Keratinocyte (primary cell): ENCODE results near the gene TBC1D19. TPM values are rescaled to one million over a fixed set of nuclear protein-coding genes. Genes with fewer than 3 reads are reported as not detected.

Experiments used
- DNase-seq: peaks from one replicate; pipeline ENCODE4 v3.0.0-alpha.2; 2011; ENCODE audit warnings: low read depth, missing footprints, low spot score
- FAIRE-seq: peaks from 2 replicates; lab custom pipeline; 2011; peaks lifted over from hg19 to GRCh38; lab: Jason Lieb, UNC
- H2AFZ ChIP-seq: 2 replicates; pipeline ENCODE4 v1.6.0; 2012; ENCODE audit warnings: low read length, control low read depth, inconsistent platforms; ENCODE audit not compliant: control insufficient read depth
- H3K27ac ChIP-seq: 2 replicates; pipeline ENCODE4 v1.5.1; 2011; ENCODE audit warnings: low read length; ENCODE audit not compliant: control insufficient read depth, insufficient read depth
- H3K27me3 ChIP-seq: 3 replicates; pipeline ENCODE4 v1.6.0; 2011; ENCODE audit warnings: low read length; ENCODE audit not compliant: control insufficient read depth, insufficient read depth; ENCODE audit errors: extremely low read depth
- H3K36me3 ChIP-seq, 2 experiments: 2 replicates in 1 of 2; 3 replicates in 1 of 2; pipeline ENCODE4 v1.5.1; 2011; ENCODE audit warnings: low read length in 2 of 2, mild to moderate bottlenecking in 1 of 2; ENCODE audit not compliant: control insufficient read depth in 2 of 2, insufficient read depth in 2 of 2; ENCODE audit errors: extremely low read depth in 1 of 2
- H3K4me1 ChIP-seq: 3 replicates; pipeline ENCODE4 v1.5.1; 2011; ENCODE audit warnings: low read length; ENCODE audit not compliant: control insufficient read depth, insufficient read depth; ENCODE audit errors: extremely low read depth
- H3K4me2 ChIP-seq: 3 replicates; pipeline ENCODE4 v1.6.0; 2011; ENCODE audit warnings: low read depth, low read length; ENCODE audit not compliant: control insufficient read depth, insufficient read depth; ENCODE audit errors: extremely low read depth
- H3K4me3 ChIP-seq, 3 experiments: fragments of 200-600 bp in 1 of 3; sonication (generic) in 1 of 3; 2 replicates in 2 of 3; 3 replicates in 1 of 3; pipeline ENCODE4 v1.5.1; 2011 to 2016; ENCODE audit warnings: low read length in 3 of 3, mild to moderate bottlenecking in 3 of 3, control low read depth in 2 of 3, inconsistent platforms in 1 of 3, low read depth in 1 of 3, mixed read lengths in 1 of 3, mixed run types in 1 of 3, moderate library complexity in 1 of 3; ENCODE audit not compliant: control insufficient read depth in 2 of 3, insufficient read depth in 2 of 3; ENCODE audit errors: extremely low read depth in 1 of 3
- H3K79me2 ChIP-seq: 2 replicates; pipeline ENCODE4 v1.6.0; 2012; ENCODE audit warnings: low read length; ENCODE audit not compliant: control insufficient read depth, insufficient read depth
- H3K9ac ChIP-seq: 3 replicates; pipeline ENCODE4 v1.6.0; 2011; ENCODE audit warnings: low read length; ENCODE audit not compliant: control insufficient read depth, insufficient read depth; ENCODE audit errors: extremely low read depth
- H3K9me1 ChIP-seq: 3 replicates; pipeline ENCODE4 v1.6.0; 2011; ENCODE audit warnings: low read length; ENCODE audit not compliant: control insufficient read depth, insufficient read depth; ENCODE audit errors: extremely low read depth
- H3K9me3 ChIP-seq: 2 replicates; pipeline ENCODE4 v1.5.1; 2012; ENCODE audit warnings: low read depth, low read length; ENCODE audit not compliant: control insufficient read depth
- H4K20me1 ChIP-seq: 3 replicates; pipeline ENCODE4 v1.6.0; 2011; ENCODE audit warnings: low read length; ENCODE audit not compliant: control insufficient read depth, insufficient read depth; ENCODE audit errors: extremely low read depth
- EZH2 ChIP-seq: IDR thresholded peaks from one replicate; pipeline ENCODE4 v1.6.1; 2012; ENCODE audit warnings: inconsistent platforms, mild to moderate bottlenecking, low read length, moderate library complexity
- dilution Hi-C: fragments of 300-500 bp; cut with MboI; formaldehyde crosslinking; loops from one replicate; pipeline ENCODE4 v1.7.0; 2020; ENCODE audit warnings: low sequenced_read_pairs; ENCODE audit not compliant: extremely low pct_ligation_motif_present
- polyA plus RNA-seq, 5 experiments: library from polyadenylated mRNA; depleted of rRNA in 3 of 5; stranded (reverse) in 3 of 5; stranded (forward) in 1 of 5; unstranded in 1 of 5; fragments of >200 nt; gene quantifications; 1 replicate in 1 of 5; 2 replicates in 3 of 5; 3 replicates in 1 of 5; pipeline versions ENCODE4 v1.2.1 to v1.2.3, GENCODE V29; 2011 to 2012; ENCODE audit warnings: missing spikeins in 2 of 5, low read depth in 1 of 5, low replicate concordance in 1 of 5
- TF ChIP-seq, protein P1 (sequence below), 3 experiments: IDR thresholded peaks in 1 of 3; conservative IDR thresholded peaks in 1 of 3; optimal IDR thresholded peaks in 1 of 3; 2 replicates in 2 of 3; 3 replicates in 1 of 3; pipeline versions ENCODE3 to v1.5.1; 2011; ENCODE audit warnings: low read length in 3 of 3, mild to moderate bottlenecking in 3 of 3, moderate library complexity in 2 of 3, control low read depth in 1 of 3, inconsistent platforms in 1 of 3; ENCODE audit not compliant: insufficient read depth in 2 of 3; ENCODE audit errors: extremely low read depth in 1 of 3

The TBC1D19 gene
- polyA plus RNA-seq, 1 donor (not counting 4 experiments of a cell fraction or from before 2014, with no cell fraction given) = 11.3 TPM

DNA sequence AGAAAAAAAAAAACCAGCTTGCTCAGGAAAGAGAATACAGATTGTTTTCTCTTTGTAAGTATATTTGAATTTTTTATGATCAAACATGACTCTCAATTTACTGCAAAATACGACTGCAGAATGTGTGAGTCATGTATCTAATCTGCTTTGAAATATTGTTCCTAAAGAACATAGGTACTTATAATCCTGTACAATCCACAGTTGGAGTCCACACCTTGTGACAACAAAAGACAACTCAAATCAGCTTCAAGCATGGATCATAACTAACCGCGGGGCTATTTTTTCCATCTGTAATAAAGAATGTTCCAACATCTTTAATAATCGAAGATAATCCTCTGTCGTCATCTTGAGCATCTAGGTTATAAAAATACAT is 198.9 kb downstream of the TBC1D19 start:
- Histone ChIP-seq H3K9me3 (no peaks in the 10 kb centered on the region), H3K36me3 (no peaks in the 10 kb centered on the region), H3K4me2 (no peak overlapping the region), H3K9ac (no peak overlapping the region), H3K9me1 (peaks cover 6% of the 10 kb centered on the region), H3K79me2 (no peaks in the 10 kb centered on the region), H3K4me1 (peaks cover 41% of the 10 kb centered on the region), H3K4me3 (no peak overlapping the region), H2AFZ (no peak overlapping the region), H3K27me3 (no peaks in the 10 kb centered on the region), H3K27ac (no peak overlapping the region), H4K20me1 (no peaks in the 10 kb centered on the region)
- FAIRE-seq = no peak
- dilution Hi-C loops = no loop called here
- DNase-seq = no peak
- TF ChIP-seq, protein P1, sequence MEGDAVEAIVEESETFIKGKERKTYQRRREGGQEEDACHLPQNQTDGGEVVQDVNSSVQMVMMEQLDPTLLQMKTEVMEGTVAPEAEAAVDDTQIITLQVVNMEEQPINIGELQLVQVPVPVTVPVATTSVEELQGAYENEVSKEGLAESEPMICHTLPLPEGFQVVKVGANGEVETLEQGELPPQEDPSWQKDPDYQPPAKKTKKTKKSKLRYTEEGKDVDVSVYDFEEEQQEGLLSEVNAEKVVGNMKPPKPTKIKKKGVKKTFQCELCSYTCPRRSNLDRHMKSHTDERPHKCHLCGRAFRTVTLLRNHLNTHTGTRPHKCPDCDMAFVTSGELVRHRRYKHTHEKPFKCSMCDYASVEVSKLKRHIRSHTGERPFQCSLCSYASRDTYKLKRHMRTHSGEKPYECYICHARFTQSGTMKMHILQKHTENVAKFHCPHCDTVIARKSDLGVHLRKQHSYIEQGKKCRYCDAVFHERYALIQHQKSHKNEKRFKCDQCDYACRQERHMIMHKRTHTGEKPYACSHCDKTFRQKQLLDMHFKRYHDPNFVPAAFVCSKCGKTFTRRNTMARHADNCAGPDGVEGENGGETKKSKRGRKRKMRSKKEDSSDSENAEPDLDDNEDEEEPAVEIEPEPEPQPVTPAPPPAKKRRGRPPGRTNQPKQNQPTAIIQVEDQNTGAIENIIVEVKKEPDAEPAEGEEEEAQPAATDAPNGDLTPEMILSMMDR (optimal IDR thresholded peaks at IDR 0.05 in 1 of 3, IDR thresholded peaks at IDR 0.05 in 1 of 3, conservative IDR thresholded peaks at IDR 0.05 in 1 of 3; ENCODE audit: extremely low read depth in 1 of 3, insufficient read depth in 2 of 3, low read length in 3 of 3) = no peak
- TF ChIP-seq EZH2 = no peak

DNA sequence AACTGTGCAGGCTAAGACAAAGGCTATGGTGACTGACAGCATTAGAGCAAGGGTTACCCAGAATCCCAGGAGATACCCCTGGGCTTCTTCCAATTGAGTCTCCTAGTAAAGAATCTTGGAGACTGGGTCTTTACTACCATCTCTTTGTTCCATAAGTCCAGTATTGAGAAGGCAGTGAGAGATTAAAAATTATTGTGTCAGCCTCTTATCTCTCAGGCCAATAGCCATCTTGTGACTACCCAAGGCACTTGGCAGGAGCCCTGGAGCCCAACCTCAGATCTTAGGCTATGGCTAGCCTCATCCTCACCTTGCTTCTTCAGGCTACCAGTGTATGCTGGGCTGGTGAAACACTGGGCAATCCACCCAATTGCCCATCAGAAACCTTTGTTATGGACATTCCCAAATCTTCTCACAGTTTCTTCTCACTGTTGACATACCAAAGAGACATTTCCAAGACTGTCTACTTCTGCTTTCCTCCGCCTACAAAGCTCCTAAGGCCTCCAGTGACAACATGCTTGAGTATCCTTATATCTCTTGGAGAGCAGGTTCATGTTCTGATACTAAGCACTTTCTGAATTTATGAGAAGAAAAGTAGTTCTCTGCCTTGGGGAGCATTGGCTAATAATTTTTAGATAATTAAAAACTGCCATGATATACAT is 200.5 kb downstream of the TBC1D19 start:
- FAIRE-seq (no peak), DNase-seq (no peak)
- H3K4me2 ChIP-seq = no peak overlapping the region
- H3K9ac ChIP-seq = no peak overlapping the region
- no peak overlapping the region for H3K4me3 ChIP-seq
- TF ChIP-seq, protein P1 (optimal IDR thresholded peaks at IDR 0.05 in 1 of 3, IDR thresholded peaks at IDR 0.05 in 1 of 3, conservative IDR thresholded peaks at IDR 0.05 in 1 of 3; ENCODE audit: extremely low read depth in 1 of 3, insufficient read depth in 2 of 3, low read length in 3 of 3) = no peak
- no peak for TF ChIP-seq EZH2
- H3K9me1 ChIP-seq = peaks cover 6% of the 10 kb centered on the region
- H3K27me3 ChIP-seq = no peaks in the 10 kb centered on the region
- no peaks in the 10 kb centered on the region for H3K79me2 ChIP-seq
- H3K9me3 ChIP-seq = no peaks in the 10 kb centered on the region
- H3K4me1 ChIP-seq = peaks cover 41% of the 10 kb centered on the region
- H3K36me3 ChIP-seq = no peaks in the 10 kb centered on the region
- H3K27ac ChIP-seq = no peak overlapping the region
- dilution Hi-C loops = no loop called here
- H2AFZ ChIP-seq = no peak overlapping the region
- no peaks in the 10 kb centered on the region for H4K20me1 ChIP-seq
